ENCODE measurements around the gene LRRC59. TPM values are rescaled to one million over a fixed set of nuclear protein-coding genes. Genes with fewer than 3 reads are reported as not detected.
A peak's percentile ranks its signal among the peaks of the same experiment; 100 is the strongest.

Gene LRRC59
- total and polyA plus RNA-seq, 4 donors: 21.4 to 136 (median 75.6) TPM

- H3K27me3 ChIP-seq (ENCODE audit: control insufficient read depth in 4 of 4, insufficient read depth in 4 of 4, low read length in 3 of 4): no peaks in the 10 kb centered on the region
- TF ChIP-seq SP1 (IDR thresholded peaks at IDR 0.05): no peak
- peak in 1 of 2 donors; percentile 49 for TF ChIP-seq HNF4A (conservative IDR thresholded peaks at IDR 0.05)
- no peak for TF ChIP-seq EGR1 (IDR thresholded peaks at IDR 0.05; ENCODE audit: low read depth in 2 of 2)
- DNase-seq (ENCODE audit: low spot score): peak; percentile 89
- H3K9me3 ChIP-seq (ENCODE audit: control insufficient read depth in 4 of 4, low read length in 3 of 4): no peaks in the 10 kb centered on the region
- H3K4me1 ChIP-seq (ENCODE audit: control insufficient read depth in 4 of 4, insufficient read depth in 4 of 4, low read length in 3 of 4): peaks cover 6 to 17% (median 11%) of the 10 kb centered on the region in 4 donors
- whole genome bisulfite sequencing: 3% methylated on average over 87 of the region's 87 CpGs
- peak within 1 kb of the TSS in 1 of 2 donors; percentile 10 for H3K9ac ChIP-seq (ENCODE audit: low read depth in 1 of 2, low read length in 2 of 2)
- H3K4me3 ChIP-seq (ENCODE audit: low read depth in 1 of 3, low read length in 3 of 3): peak within 1 kb of the TSS; percentile 62 to 92 (median 75)
- no peaks in the 10 kb centered on the region for H3K36me3 ChIP-seq (ENCODE audit: control insufficient read depth in 4 of 4, insufficient read depth in 3 of 4, low read depth in 1 of 4, low read length in 3 of 4)
- H3K27ac ChIP-seq (ENCODE audit: low read depth in 1 of 2, low read length in 2 of 2): peak within 1 kb of the TSS in 1 of 2 donors; percentile 43
Measured at GRCh38 chr17:50345432-50346312, 51.7 kb downstream of the LRRC59 start, which contains the start of gene XYLT2. Gene XYLT2, plus strand, starts transcription at chr17:50346126. Its CDS starts 15 bp downstream, at chr17:50346141.

DNA sequence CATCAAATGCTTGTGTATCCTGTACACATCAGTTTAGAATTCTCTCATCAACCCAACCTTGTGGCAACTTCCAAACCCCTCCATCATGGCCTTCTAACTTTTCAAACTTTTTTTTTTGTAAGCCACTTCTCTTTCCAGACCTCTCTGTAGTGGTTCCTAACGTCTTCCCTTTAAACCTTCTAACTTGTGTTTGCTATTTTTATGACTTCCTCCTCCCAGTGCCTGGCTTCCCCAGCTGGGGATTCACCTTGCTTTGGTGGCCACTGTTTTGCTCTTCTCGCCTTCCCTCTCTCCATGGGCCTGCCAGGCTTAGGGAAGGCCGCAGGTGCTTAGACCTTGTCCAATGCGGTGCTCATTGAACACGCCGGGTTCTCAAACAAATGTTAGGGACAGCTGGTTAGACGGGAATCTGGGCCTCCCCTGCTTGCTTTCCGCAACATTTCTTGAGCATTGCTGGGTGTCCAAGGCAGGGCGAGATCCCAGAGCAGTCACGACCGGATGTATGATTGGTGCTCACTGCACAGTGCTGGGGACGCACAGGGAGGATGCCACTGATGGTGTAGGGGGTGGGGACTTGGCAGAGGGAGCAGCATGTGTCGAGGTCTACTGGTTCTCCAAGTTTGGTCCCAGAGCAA lies 52.5 kb downstream of the LRRC59 start:
- H3K27ac ChIP-seq (ENCODE audit: low read depth in 1 of 2, low read length in 2 of 2): no peak overlapping the region
- no peak overlapping the region for H3K9ac ChIP-seq (ENCODE audit: low read depth in 1 of 2, low read length in 2 of 2)
- H3K27me3 ChIP-seq (ENCODE audit: control insufficient read depth in 4 of 4, insufficient read depth in 4 of 4, low read length in 3 of 4): no peaks in the 10 kb centered on the region
- H3K4me1 ChIP-seq (ENCODE audit: control insufficient read depth in 4 of 4, insufficient read depth in 4 of 4, low read length in 3 of 4): peaks cover 6 to 17% (median 11%) of the 10 kb centered on the region in 4 donors
- 74% methylated on average over 13 of the region's 13 CpGs for WGBS
- H3K9me3 ChIP-seq (ENCODE audit: control insufficient read depth in 4 of 4, low read length in 3 of 4): no peaks in the 10 kb centered on the region
- H3K36me3 ChIP-seq (ENCODE audit: control insufficient read depth in 4 of 4, insufficient read depth in 3 of 4, low read depth in 1 of 4, low read length in 3 of 4): no peaks in the 10 kb centered on the region
- H3K4me3 ChIP-seq (ENCODE audit: low read depth in 1 of 3, low read length in 3 of 3): no peak overlapping the region
- TF ChIP-seq NR2F2 (IDR thresholded peaks at IDR 0.05) (no peak), EGR1 (IDR thresholded peaks at IDR 0.05; ENCODE audit: low read depth in 2 of 2) (no peak), YY1 (IDR thresholded peaks at IDR 0.05) (no peak), JUND (IDR thresholded peaks at IDR 0.05) (no peak), FOXA2 (IDR thresholded peaks at IDR 0.05) (no peak), MAX (IDR thresholded peaks at IDR 0.05) (no peak), TAF1 (conservative IDR thresholded peaks at IDR 0.05) (no peak), RAD21 (IDR thresholded peaks at IDR 0.05) (no peak), HNF4A (conservative IDR thresholded peaks at IDR 0.05) (no peak), REST (IDR thresholded peaks at IDR 0.05) (no peak), SP1 (IDR thresholded peaks at IDR 0.05) (no peak), RXRA (IDR thresholded peaks at IDR 0.05) (no peak)
- TF ChIP-seq, protein P1, sequence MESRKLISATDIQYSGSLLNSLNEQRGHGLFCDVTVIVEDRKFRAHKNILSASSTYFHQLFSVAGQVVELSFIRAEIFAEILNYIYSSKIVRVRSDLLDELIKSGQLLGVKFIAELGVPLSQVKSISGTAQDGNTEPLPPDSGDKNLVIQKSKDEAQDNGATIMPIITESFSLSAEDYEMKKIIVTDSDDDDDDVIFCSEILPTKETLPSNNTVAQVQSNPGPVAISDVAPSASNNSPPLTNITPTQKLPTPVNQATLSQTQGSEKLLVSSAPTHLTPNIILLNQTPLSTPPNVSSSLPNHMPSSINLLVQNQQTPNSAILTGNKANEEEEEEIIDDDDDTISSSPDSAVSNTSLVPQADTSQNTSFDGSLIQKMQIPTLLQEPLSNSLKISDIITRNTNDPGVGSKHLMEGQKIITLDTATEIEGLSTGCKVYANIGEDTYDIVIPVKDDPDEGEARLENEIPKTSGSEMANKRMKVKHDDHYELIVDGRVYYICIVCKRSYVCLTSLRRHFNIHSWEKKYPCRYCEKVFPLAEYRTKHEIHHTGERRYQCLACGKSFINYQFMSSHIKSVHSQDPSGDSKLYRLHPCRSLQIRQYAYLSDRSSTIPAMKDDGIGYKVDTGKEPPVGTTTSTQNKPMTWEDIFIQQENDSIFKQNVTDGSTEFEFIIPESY (IDR thresholded peaks at IDR 0.05): no peak
- TF ChIP-seq, protein P2, sequence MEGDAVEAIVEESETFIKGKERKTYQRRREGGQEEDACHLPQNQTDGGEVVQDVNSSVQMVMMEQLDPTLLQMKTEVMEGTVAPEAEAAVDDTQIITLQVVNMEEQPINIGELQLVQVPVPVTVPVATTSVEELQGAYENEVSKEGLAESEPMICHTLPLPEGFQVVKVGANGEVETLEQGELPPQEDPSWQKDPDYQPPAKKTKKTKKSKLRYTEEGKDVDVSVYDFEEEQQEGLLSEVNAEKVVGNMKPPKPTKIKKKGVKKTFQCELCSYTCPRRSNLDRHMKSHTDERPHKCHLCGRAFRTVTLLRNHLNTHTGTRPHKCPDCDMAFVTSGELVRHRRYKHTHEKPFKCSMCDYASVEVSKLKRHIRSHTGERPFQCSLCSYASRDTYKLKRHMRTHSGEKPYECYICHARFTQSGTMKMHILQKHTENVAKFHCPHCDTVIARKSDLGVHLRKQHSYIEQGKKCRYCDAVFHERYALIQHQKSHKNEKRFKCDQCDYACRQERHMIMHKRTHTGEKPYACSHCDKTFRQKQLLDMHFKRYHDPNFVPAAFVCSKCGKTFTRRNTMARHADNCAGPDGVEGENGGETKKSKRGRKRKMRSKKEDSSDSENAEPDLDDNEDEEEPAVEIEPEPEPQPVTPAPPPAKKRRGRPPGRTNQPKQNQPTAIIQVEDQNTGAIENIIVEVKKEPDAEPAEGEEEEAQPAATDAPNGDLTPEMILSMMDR (IDR thresholded peaks at IDR 0.05; ENCODE audit: low read depth, low read length, missing input control): no peak
- no peak for DNase-seq (ENCODE audit: low spot score)

Measured in liver (tissue), 9 donors.